Fibroblast of lung (primary cell): ENCODE measurements around the gene ITPKB. TPM values are rescaled to one million over a fixed set of nuclear protein-coding genes. Genes with fewer than 3 reads are reported as not detected.
A peak's percentile ranks its signal among the peaks of the same experiment; 100 is the strongest.

ENCODE experiments used
- DNase-seq, 2 donors: peaks; one replicate each; pipeline versions ENCODE4 v3.0.0 to v3.0.0-alpha.2; 2010; ENCODE audit warnings: low read depth in 2 of 2
- H2AFZ ChIP-seq: 2 replicates; pipeline ENCODE4 v1.5.1; 2012; ENCODE audit warnings: low read length, control low read depth, inconsistent platforms
- H3K27ac ChIP-seq: 2 replicates; pipeline ENCODE4 v1.5.1; 2011; ENCODE audit warnings: low read length, control low read depth; ENCODE audit not compliant: insufficient read depth
- H3K27me3 ChIP-seq: 2 replicates; pipeline ENCODE4 v1.5.1; 2011; ENCODE audit warnings: mild to moderate bottlenecking, low read length; ENCODE audit not compliant: control insufficient read depth, insufficient read depth
- H3K36me3 ChIP-seq: 2 replicates; pipeline ENCODE4 v1.5.1; 2011; ENCODE audit warnings: low read length; ENCODE audit not compliant: control insufficient read depth, insufficient read depth
- H3K4me1 ChIP-seq: 2 replicates; pipeline ENCODE4 v1.5.1; 2011; ENCODE audit warnings: low read length; ENCODE audit not compliant: control insufficient read depth, insufficient read depth; ENCODE audit errors: extremely low read depth
- H3K4me2 ChIP-seq: 2 replicates; pipeline ENCODE4 v1.5.1; 2011; ENCODE audit warnings: low read length, control low read depth; ENCODE audit not compliant: insufficient read depth; ENCODE audit errors: extremely low read depth
- H3K4me3 ChIP-seq, 4 experiments: fragments of 200-600 bp in 1 of 4; sonication (generic) in 1 of 4; replicated peaks in 1 of 4; 2 replicates each; pipeline ENCODE4 v1.5.1; 2011 to 2016; ENCODE audit warnings: low read length in 4 of 4, low read depth in 3 of 4, mild to moderate bottlenecking in 3 of 4, control low read depth in 2 of 4, inconsistent platforms in 1 of 4, mixed read lengths in 1 of 4; ENCODE audit not compliant: insufficient read depth in 1 of 4; ENCODE audit errors: control extremely low read depth in 1 of 4
- H3K79me2 ChIP-seq: 2 replicates; pipeline ENCODE4 v1.5.1; 2012; ENCODE audit warnings: mild to moderate bottlenecking, low read length, inconsistent platforms; ENCODE audit not compliant: control insufficient read depth, insufficient read depth
- H3K9ac ChIP-seq: 2 replicates; pipeline ENCODE4 v1.5.1; 2011; ENCODE audit warnings: mild to moderate bottlenecking, low read length, control low read depth; ENCODE audit not compliant: insufficient read depth
- H3K9me3 ChIP-seq: 2 replicates; pipeline ENCODE4 v1.5.1; 2012; ENCODE audit warnings: low read depth, low read length; ENCODE audit not compliant: control insufficient read depth, insufficient read depth
- H4K20me1 ChIP-seq: 2 replicates; pipeline ENCODE4 v1.5.1; 2011; ENCODE audit warnings: low read length; ENCODE audit not compliant: control insufficient read depth, insufficient read depth; ENCODE audit errors: extremely low read depth
- EZH2 ChIP-seq: IDR thresholded peaks from 2 replicates; pipeline ENCODE4 v1.5.1; 2012; ENCODE audit warnings: low read length, control low read depth, mild to moderate bottlenecking; ENCODE audit errors: missing control alignments
- polyA plus RNA-seq, 2 donors: library from polyadenylated mRNA; depleted of rRNA in 1 of 2; stranded (reverse) in 1 of 2; unstranded in 1 of 2; fragments of >200 nt; gene quantifications; 2 replicates each; pipeline ENCODE4 v1.2.1, GENCODE V29; 2011 to 2012; ENCODE audit warnings: missing spikeins in 1 of 2
- total RNA-seq: library from RNA; depleted of rRNA; stranded (reverse); fragments of >200 nt; gene quantifications from 2 replicates; pipeline ENCODE4 v1.2.1, GENCODE V29; 2014
- TF ChIP-seq, protein P1 (sequence below), 2 donors: IDR thresholded peaks in 1 of 2; conservative IDR thresholded peaks in 1 of 2; 1 replicate in 1 of 2; 2 replicates in 1 of 2; pipeline ENCODE4 v1.5.1; 2011 to 2012; ENCODE audit warnings: low read length in 2 of 2, control low read depth in 1 of 2, inconsistent platforms in 1 of 2, low read depth in 1 of 2, mild to moderate bottlenecking in 1 of 2

Gene ITPKB
- total and polyA plus RNA-seq, 2 donors (not counting 1 experiment from before 2014, with no cell fraction given): 10.2 to 32.4 TPM

DNA sequence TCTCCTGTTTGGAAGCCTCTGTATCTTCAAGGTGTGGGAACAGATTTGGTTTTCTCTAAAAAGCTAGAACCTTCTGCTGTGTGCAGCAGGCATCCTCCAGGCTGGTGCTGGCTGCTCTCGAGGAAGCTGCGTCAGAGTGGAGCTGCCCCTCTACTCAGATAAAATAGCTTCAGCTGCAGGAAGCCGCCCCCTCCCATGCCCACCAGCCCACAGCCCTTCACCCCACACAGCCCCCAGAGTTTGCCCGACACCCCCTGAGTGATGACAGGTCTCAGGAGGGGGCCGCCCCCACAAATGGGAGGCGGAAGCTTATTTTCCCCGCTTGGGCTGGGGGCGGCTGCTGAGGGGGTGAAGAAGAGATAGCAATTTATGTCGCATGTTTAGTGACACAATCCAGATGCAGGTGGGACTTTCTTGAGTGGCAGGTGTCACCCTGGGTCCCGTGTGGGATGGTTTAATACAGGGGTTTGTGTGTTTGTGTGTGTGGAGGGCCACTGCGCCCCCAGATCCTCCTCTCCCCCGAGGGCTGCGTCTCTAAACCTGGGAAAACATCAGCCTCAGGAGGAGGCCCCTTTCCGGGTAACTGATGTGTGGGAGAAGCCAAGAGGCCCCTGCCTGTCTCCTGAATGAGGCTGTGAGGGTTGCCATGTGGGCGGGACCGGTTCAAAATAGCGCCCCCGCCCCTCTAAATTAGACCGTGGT lies 135.1 kb downstream of the ITPKB start:
- no peak overlapping the region for H2AFZ ChIP-seq

DNA sequence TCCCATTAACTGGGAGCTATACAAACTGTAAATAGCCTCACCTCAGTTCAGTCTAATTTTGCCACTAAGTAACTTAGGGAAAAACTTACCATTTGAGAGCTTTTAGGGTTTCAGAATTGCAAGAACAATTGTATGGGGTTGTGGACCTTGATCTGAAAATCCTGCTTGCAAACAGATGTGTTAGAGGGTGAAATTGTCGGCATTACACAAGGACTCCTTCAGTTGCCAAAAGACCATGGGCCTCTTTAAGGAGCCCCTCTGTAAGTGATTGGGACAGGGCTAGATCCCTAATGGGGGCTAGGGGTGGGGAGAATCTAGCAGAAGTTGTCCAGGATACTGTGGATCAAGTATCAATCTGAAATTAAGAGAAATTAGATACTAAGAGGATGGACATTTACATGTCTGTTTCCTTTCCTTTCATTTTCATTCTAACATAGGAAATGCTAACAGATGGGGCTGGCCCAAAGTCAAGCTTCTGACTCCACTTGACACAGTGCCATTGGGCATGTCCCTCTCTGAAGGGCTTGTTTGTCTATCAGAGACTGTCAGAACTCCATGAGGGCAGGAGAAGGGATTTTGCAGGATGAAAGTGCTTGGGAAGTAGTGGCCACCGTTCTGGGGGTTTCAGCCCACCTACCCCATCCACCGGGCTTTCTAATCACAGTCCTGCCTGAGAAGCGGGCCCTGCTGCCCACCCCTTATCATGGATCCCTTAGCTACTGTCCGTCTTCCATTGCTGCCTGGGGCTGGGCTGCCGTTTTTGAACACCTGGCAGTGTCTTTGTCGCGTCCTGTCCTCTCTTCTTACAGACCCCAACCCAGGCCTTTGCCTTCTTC lies 135.8 kb downstream of the ITPKB start:
- H3K79me2 ChIP-seq: no peaks in the 10 kb centered on the region
- no peaks in the 10 kb centered on the region for H4K20me1 ChIP-seq
- peak overlapping the region; percentile 68 for H3K27ac ChIP-seq
- H3K4me1 ChIP-seq: peaks cover 13% of the 10 kb centered on the region
- H3K9me3 ChIP-seq: no peaks in the 10 kb centered on the region
- TF ChIP-seq, protein P1, sequence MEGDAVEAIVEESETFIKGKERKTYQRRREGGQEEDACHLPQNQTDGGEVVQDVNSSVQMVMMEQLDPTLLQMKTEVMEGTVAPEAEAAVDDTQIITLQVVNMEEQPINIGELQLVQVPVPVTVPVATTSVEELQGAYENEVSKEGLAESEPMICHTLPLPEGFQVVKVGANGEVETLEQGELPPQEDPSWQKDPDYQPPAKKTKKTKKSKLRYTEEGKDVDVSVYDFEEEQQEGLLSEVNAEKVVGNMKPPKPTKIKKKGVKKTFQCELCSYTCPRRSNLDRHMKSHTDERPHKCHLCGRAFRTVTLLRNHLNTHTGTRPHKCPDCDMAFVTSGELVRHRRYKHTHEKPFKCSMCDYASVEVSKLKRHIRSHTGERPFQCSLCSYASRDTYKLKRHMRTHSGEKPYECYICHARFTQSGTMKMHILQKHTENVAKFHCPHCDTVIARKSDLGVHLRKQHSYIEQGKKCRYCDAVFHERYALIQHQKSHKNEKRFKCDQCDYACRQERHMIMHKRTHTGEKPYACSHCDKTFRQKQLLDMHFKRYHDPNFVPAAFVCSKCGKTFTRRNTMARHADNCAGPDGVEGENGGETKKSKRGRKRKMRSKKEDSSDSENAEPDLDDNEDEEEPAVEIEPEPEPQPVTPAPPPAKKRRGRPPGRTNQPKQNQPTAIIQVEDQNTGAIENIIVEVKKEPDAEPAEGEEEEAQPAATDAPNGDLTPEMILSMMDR (conservative IDR thresholded peaks at IDR 0.05 in 1 of 2, IDR thresholded peaks at IDR 0.05 in 1 of 2; ENCODE audit: low read depth in 1 of 2, low read length in 2 of 2): no peak
- no peak for TF ChIP-seq EZH2
- peak; percentile 10 to 72 for DNase-seq
- peak overlapping the region; percentile 38 for H3K9ac ChIP-seq
- peak overlapping the region; percentile 24 to 41 (median 30) for H3K4me3 ChIP-seq
- H2AFZ ChIP-seq: peak overlapping the region; percentile 44
- H3K27me3 ChIP-seq: peaks cover 13% of the 10 kb centered on the region
- peak overlapping the region; percentile 85 for H3K4me2 ChIP-seq
- no peaks in the 10 kb centered on the region for H3K36me3 ChIP-seq

More for the DNA sequence above, 135.1 kb downstream of the ITPKB start:
- H3K9me3 ChIP-seq: no peaks in the 10 kb centered on the region
- no peaks in the 10 kb centered on the region for H3K36me3 ChIP-seq
- no peak overlapping the region for H3K27ac ChIP-seq
- no peak for TF ChIP-seq EZH2
- TF ChIP-seq, protein P1 (conservative IDR thresholded peaks at IDR 0.05 in 1 of 2, IDR thresholded peaks at IDR 0.05 in 1 of 2; ENCODE audit: low read depth in 1 of 2, low read length in 2 of 2): no peak
- DNase-seq: no peak
- H4K20me1 ChIP-seq: no peaks in the 10 kb centered on the region
- H3K27me3 ChIP-seq: peaks cover 13% of the 10 kb centered on the region
- no peak overlapping the region for H3K4me2 ChIP-seq
- H3K4me1 ChIP-seq: peaks cover 13% of the 10 kb centered on the region
- H3K9ac ChIP-seq: no peak overlapping the region
- no peaks in the 10 kb centered on the region for H3K79me2 ChIP-seq
- no peak overlapping the region for H3K4me3 ChIP-seq
